ENCODE results near the gene GRIN2A.

DNA sequence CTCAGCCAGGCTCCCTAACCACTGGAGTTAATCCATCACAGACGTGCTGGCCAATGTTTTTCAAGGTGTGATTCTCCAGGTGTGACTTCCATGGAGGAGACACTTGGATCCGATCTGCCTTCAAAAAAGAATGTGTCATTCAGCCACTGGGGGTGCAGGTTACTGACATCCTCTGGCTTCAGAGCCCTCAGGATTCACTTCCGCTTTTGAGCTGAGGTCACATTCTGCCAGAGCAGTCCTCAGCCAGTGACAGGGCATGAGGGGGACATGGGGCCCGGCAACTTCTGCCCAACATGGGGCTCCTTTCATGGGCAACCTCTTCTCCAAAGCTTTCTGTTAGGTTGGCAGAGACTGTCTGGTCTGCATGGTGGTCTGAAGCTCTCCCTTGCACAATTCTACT is 81.4 kb downstream of the GRIN2A start:
- TF ChIP-seq POLR2A (IDR thresholded peaks at IDR 0.05): no peak
- TF ChIP-seq, protein P1, sequence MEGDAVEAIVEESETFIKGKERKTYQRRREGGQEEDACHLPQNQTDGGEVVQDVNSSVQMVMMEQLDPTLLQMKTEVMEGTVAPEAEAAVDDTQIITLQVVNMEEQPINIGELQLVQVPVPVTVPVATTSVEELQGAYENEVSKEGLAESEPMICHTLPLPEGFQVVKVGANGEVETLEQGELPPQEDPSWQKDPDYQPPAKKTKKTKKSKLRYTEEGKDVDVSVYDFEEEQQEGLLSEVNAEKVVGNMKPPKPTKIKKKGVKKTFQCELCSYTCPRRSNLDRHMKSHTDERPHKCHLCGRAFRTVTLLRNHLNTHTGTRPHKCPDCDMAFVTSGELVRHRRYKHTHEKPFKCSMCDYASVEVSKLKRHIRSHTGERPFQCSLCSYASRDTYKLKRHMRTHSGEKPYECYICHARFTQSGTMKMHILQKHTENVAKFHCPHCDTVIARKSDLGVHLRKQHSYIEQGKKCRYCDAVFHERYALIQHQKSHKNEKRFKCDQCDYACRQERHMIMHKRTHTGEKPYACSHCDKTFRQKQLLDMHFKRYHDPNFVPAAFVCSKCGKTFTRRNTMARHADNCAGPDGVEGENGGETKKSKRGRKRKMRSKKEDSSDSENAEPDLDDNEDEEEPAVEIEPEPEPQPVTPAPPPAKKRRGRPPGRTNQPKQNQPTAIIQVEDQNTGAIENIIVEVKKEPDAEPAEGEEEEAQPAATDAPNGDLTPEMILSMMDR (IDR thresholded peaks at IDR 0.05): no peak

All from Peyer's patch (tissue), 4 donors.